AG10803 (cell line): ENCODE data around the gene SORBS1.

ENCODE experiments used
- DNase-seq: peaks from one replicate; pipeline ENCODE4 v3.0.0; 2010; ENCODE audit warnings: low read depth
- H3K4me3 ChIP-seq: 2 replicates; pipeline ENCODE4 v1.5.1; 2011; ENCODE audit warnings: mild to moderate bottlenecking, low read length, control low read depth
- TF ChIP-seq, protein P1 (sequence below): conservative IDR thresholded peaks from 2 replicates; pipeline ENCODE4 v1.5.1; 2011; ENCODE audit warnings: mild to moderate bottlenecking, low read length, control low read depth, inconsistent platforms

Gene SORBS1

GRCh38 chr10:95404864-95405263 lies 156.3 kb downstream of the SORBS1 start:
- H3K4me3 ChIP-seq: no peak overlapping the region
- TF ChIP-seq, protein P1, sequence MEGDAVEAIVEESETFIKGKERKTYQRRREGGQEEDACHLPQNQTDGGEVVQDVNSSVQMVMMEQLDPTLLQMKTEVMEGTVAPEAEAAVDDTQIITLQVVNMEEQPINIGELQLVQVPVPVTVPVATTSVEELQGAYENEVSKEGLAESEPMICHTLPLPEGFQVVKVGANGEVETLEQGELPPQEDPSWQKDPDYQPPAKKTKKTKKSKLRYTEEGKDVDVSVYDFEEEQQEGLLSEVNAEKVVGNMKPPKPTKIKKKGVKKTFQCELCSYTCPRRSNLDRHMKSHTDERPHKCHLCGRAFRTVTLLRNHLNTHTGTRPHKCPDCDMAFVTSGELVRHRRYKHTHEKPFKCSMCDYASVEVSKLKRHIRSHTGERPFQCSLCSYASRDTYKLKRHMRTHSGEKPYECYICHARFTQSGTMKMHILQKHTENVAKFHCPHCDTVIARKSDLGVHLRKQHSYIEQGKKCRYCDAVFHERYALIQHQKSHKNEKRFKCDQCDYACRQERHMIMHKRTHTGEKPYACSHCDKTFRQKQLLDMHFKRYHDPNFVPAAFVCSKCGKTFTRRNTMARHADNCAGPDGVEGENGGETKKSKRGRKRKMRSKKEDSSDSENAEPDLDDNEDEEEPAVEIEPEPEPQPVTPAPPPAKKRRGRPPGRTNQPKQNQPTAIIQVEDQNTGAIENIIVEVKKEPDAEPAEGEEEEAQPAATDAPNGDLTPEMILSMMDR: no peak
- no peak for DNase-seq

GRCh38 chr10:95404462-95404858 lies 156.7 kb downstream of the SORBS1 start:
- TF ChIP-seq, protein P1: no peak
- H3K4me3 ChIP-seq: no peak overlapping the region
- no peak for DNase-seq

DNA sequence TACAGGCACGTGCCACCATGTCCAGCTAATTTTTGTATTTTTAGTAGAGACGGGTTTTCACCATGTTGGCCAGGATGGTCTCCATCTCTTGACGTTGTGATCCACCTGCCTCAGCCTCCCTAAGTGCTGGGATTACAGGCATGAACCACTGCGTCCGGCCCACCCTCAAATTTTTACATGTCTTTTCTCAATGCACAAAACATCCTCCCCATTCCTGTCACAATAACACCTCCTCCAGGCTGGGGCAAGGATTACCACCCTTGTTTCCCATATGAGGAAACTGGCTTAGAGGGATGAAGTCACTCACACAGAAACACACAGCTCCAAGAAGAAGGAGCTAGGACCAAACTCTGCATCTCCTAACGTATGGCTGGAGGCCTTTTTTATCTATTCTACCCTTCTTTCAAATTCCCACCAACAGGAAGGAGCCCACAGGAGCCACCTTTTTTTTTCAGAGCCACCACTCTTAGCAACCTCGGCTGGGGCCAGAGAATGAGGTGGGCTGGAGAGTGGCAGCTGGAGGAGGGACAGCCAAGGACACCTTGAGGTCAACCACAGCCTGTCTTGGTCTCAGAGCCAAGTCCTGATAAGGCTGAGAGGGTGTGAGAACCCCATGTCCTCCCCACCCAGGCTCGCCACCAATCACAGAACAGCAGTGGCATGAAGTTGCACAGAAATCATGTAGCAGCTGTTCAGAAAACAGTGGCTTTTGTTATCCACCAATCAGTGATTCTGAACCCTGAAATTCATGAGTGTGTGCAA lies 157.3 kb downstream of the SORBS1 start:
- H3K4me3 ChIP-seq: no peak overlapping the region
- TF ChIP-seq, protein P1: no peak
- no peak for DNase-seq

DNA sequence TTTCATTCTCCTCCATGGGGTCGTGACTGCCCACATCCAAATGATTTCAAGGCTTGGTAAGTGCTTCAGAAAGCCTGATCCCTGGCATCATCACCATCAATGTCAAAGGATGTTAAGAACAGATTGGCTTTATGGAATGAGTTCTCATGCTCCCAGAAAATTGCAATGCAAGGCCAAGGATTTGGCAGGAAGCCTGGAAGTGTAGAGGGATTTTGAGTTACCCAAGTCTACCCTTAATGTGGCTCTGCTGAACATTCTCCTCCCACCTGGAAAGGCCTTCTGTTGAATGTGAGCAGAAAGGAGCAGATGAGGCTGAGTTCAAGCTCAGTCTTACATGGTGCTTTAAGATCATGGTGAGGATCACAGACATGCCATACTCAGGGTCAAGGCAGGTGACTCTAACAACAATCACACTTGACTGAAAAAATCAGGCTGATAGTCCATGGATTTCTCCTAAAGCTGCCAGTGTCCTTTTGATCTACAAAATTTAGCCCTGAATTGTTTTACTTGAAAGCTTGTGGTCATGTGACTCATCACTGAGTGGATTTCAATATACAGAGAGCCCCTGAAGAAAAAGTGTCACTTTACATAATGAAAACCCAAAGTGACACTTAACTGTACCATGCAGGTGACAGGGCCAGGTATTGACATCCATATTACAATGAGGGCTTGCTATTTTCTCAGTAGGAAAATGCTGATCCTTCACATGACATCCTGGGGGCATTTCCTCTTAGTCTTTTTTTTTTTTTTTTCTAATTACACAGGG lies 159.3 kb downstream of the SORBS1 start:
- no peak overlapping the region for H3K4me3 ChIP-seq
- TF ChIP-seq, protein P1: no peak
- DNase-seq: no peak

GRCh38 chr10:95400787-95401186 lies 160.4 kb downstream of the SORBS1 start:
- TF ChIP-seq, protein P1: no peak
- no peak for DNase-seq

DNA sequence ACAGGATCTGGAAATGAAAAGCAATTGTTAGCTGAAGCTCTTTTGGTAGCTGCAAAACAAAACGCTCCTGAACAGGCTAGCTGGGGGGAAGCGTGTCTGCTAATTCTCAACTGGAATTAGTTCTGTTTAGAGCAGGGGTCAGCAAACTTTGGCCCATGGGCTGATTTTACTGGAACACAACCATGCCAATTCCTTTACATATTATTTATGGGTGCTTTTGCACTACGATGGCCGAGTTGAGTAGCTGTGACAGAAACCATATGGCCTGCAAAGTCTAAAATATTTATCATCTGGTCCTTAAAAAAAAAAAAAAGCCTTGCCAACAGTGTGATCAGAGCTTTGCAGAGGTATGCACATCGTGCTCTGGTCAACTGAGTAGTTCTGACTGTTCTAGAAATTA lies 162.0 kb downstream of the SORBS1 start:
- H3K4me3 ChIP-seq: no peak overlapping the region
- DNase-seq: no peak
- TF ChIP-seq, protein P1: no peak

More at GRCh38 chr10:95400787-95401186, 160.4 kb downstream of the SORBS1 start:
- no peak overlapping the region for H3K4me3 ChIP-seq

DNA sequence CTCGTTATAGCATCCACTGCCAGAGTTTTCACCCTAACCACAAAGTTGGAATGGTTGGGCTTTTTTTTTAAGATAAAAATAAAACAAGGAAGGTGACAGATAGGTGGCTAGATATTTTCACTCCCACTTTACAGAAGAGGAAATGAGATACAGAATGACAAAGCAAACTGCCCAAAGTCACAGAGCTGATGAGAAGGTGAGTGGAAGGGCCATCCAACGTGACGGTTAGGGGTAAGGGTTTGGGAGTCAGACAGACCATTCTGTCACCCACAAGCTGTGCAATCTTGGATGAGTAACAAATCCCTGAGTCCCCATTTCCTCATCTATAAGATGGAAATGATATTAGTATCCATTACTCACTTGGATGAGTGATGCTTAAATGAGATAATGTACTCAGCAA lies 163.4 kb downstream of the SORBS1 start:
- H3K4me3 ChIP-seq: no peak overlapping the region
- TF ChIP-seq, protein P1: no peak
- DNase-seq: no peak
